NT2/D1 (cell line): ENCODE data around the gene TP53BP2.

Experiments used
- SUZ12 ChIP-seq: IDR thresholded peaks from 2 replicates; pipeline ENCODE4 v1.6.1; 2011; ENCODE audit not compliant: insufficient read length, insufficient read depth; ENCODE audit errors: extremely low read depth
- YY1 ChIP-seq: IDR thresholded peaks from 2 replicates; pipeline ENCODE4 v1.6.1; 2011; ENCODE audit not compliant: insufficient read length, insufficient read depth
- ZNF274 ChIP-seq: IDR thresholded peaks from 2 replicates; pipeline ENCODE4 v1.6.1; 2011; ENCODE audit warnings: mild to moderate bottlenecking, low read depth, low read length

DNA sequence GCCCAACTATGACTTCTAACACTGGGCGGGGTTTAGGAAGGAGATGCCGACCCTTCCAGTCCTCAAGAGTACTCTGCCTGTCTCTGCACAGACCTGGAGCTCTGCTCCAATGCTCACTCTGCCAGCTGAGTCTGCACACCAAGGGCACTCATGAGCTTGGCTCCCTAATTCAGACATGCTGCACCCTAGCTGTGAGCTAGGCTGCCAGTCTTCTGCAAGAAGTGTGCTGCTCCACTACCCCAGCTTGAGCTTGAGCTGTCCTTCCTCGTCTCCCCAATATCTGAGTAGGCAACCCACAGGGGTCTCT is 13.2 kb downstream of the TP53BP2 start:
- no peak for TF ChIP-seq SUZ12
- no peak for TF ChIP-seq ZNF274
- no peak for TF ChIP-seq YY1
